HG03280 (cell line): ENCODE results near the gene MATN4.

Experiments used
- ATAC-seq: cut with Tn5 transposase; IDR thresholded peaks from one replicate; pipeline ENCODE4 v1.9.1; 2021; ENCODE audit warnings: mild to moderate bottlenecking, moderate library complexity; ENCODE audit not compliant: unreplicated experiment

MATN4 gene

GRCh38 chr20:45293041-45294002 lies 14.8 kb downstream of the MATN4 start:
- ATAC-seq, result no peak

GRCh38 chr20:45292343-45292742 lies 15.8 kb downstream of the MATN4 start:
- no peak for ATAC-seq

- no peak for ATAC-seq
Measured at GRCh38 chr20:45291526-45291925, 16.6 kb downstream of the MATN4 start.

GRCh38 chr20:45290677-45291355 lies 17.3 kb downstream of the MATN4 start:
- no peak for ATAC-seq

GRCh38 chr20:45289942-45290676 lies 18.0 kb downstream of the MATN4 start:
- no peak for ATAC-seq

- ATAC-seq, result no peak
Measured at GRCh38 chr20:45288860-45289259, 19.2 kb downstream of the MATN4 start.

GRCh38 chr20:45288376-45288775 lies 19.7 kb downstream of the MATN4 start:
- no peak for ATAC-seq

- ATAC-seq, result no peak
Measured at GRCh38 chr20:45283551-45284057, 24.5 kb downstream of the MATN4 start.

GRCh38 chr20:45282700-45283550 lies 25.2 kb downstream of the MATN4 start:
- ATAC-seq, result no peak

GRCh38 chr20:45279992-45280391 lies 28.1 kb downstream of the MATN4 start:
- ATAC-seq, result no peak

- no peak for ATAC-seq
Measured at GRCh38 chr20:45275338-45275737, 32.8 kb downstream of the MATN4 start.

- no peak for ATAC-seq
Measured at GRCh38 chr20:45269754-45270270, 38.3 kb downstream of the MATN4 start.

- ATAC-seq, result no peak
Measured at GRCh38 chr20:45269056-45269455, 39.0 kb downstream of the MATN4 start.

- no peak for ATAC-seq
Measured at GRCh38 chr20:45268531-45268930, 39.6 kb downstream of the MATN4 start.

GRCh38 chr20:45266977-45267376 lies 41.1 kb downstream of the MATN4 start:
- no peak for ATAC-seq

GRCh38 chr20:45263556-45264266 lies 44.4 kb downstream of the MATN4 start:
- ATAC-seq, result no peak

GRCh38 chr20:45258664-45259063 lies 49.4 kb downstream of the MATN4 start:
- no peak for ATAC-seq

GRCh38 chr20:45258259-45258658 lies 49.8 kb downstream of the MATN4 start:
- no peak for ATAC-seq

GRCh38 chr20:45257711-45258110 lies 50.4 kb downstream of the MATN4 start:
- ATAC-seq, result no peak
